HepG2 (cell line): ENCODE data around the gene GCHFR. TPM values are rescaled to one million over a fixed set of nuclear protein-coding genes. Genes with fewer than 3 reads are reported as not detected.

Source experiments
- ETV5 ChIP-seq: IDR thresholded peaks from 2 replicates; pipeline ENCODE4 v1.6.1; 2018; ENCODE audit warnings: missing biosample characterization, missing genetic modification reagents, inconsistent platforms, borderline replicate concordance
- GABPA ChIP-seq, 2 experiments: IDR thresholded peaks; 2 replicates each; pipeline ENCODE4 v1.6.1; 2011 to 2016; ENCODE audit warnings: low read depth in 2 of 2, low read length in 1 of 2, missing biosample characterization in 1 of 2, missing genetic modification characterization in 1 of 2
- SETDB1 ChIP-seq: sonication (generic); formaldehyde crosslinking; IDR thresholded peaks from 2 replicates; pipeline ENCODE4 v1.5.1; 2020; ENCODE audit warnings: missing genetic modification reagents, mild to moderate bottlenecking, borderline replicate concordance
- THAP8 ChIP-seq: sonication (generic); formaldehyde crosslinking; IDR thresholded peaks from 2 replicates; pipeline ENCODE4 v1.5.1; 2020; ENCODE audit warnings: missing genetic modification reagents, mild to moderate bottlenecking, borderline replicate concordance
- UBTF ChIP-seq: sonication (generic); formaldehyde crosslinking; IDR thresholded peaks from 2 replicates; pipeline ENCODE4 v1.4.0; 2020; ENCODE audit warnings: mild to moderate bottlenecking, missing genetic modification reagents
- ZNF468 ChIP-seq: sonication (generic); formaldehyde crosslinking; IDR thresholded peaks from 2 replicates; pipeline ENCODE4 v1.8.0; 2022; ENCODE audit warnings: mild to moderate bottlenecking, moderate library complexity, missing genetic modification reagents
- ZNF572 ChIP-seq: sonication (generic); formaldehyde crosslinking; IDR thresholded peaks from 2 replicates; pipeline ENCODE4 v1.5.1; 2020; ENCODE audit warnings: mild to moderate bottlenecking, missing genetic modification reagents
- ZNF619 ChIP-seq: sonication (generic); formaldehyde crosslinking; IDR thresholded peaks from 2 replicates; pipeline ENCODE4 v1.4.0; 2020; ENCODE audit warnings: mild to moderate bottlenecking, missing genetic modification reagents
- polyA plus RNA-seq, 8 experiments: library from polyadenylated mRNA; depleted of rRNA in 3 of 8; stranded (reverse) in 7 of 8; unstranded in 1 of 8; fragments of >200 nt; fragmentation: Illumina TruSeq in 4 of 8; extraction: Trizol in 4 of 8; gene quantifications; 2 replicates each; pipeline versions ENCODE4 v1.2.1 to v1.2.3, GENCODE V29; 2011 to 2016; ENCODE audit warnings: low read depth in 4 of 8, missing spikeins in 1 of 8, mixed read lengths in 1 of 8; ENCODE audit not compliant: insufficient read depth in 1 of 8
- total RNA-seq, 5 experiments: library from RNA; depleted of rRNA; stranded (reverse); fragments of >200 nt; fragmentation: Illumina TruSeq; extraction: Trizol; gene quantifications; 2 replicates each; pipeline ENCODE4 v1.2.3, GENCODE V29; 2016; ENCODE audit warnings: low read depth in 1 of 5
- TF ChIP-seq, protein P1 (sequence below), 2 experiments: fragments of 450-650 bp in 1 of 2; sonication (generic) in 1 of 2; formaldehyde crosslinking in 1 of 2; IDR thresholded peaks; 2 replicates each; pipeline versions ENCODE4 v1.6.1 to v1.8.0; 2016 to 2022; ENCODE audit warnings: antibody characterized with exemption in 1 of 2, mild to moderate bottlenecking in 1 of 2, missing genetic modification reagents in 1 of 2
- TF ChIP-seq, protein P2 (sequence below): sonication (generic); formaldehyde crosslinking; IDR thresholded peaks from 2 replicates; pipeline ENCODE4 v1.9.0; 2021; ENCODE audit warnings: missing genetic modification reagents, borderline replicate concordance
- TF ChIP-seq, protein P3 (sequence below): sonication (generic); formaldehyde crosslinking; IDR thresholded peaks from 2 replicates; pipeline ENCODE4 v1.5.0; 2020; ENCODE audit warnings: missing genetic modification reagents, mild to moderate bottlenecking, borderline replicate concordance

The GCHFR gene
- total and polyA plus RNA-seq, 2 of the 13 experiments (the other 11 are each of a cell fraction or from before 2014, with no cell fraction given), result 51.5 to 92.4 TPM

DNA sequence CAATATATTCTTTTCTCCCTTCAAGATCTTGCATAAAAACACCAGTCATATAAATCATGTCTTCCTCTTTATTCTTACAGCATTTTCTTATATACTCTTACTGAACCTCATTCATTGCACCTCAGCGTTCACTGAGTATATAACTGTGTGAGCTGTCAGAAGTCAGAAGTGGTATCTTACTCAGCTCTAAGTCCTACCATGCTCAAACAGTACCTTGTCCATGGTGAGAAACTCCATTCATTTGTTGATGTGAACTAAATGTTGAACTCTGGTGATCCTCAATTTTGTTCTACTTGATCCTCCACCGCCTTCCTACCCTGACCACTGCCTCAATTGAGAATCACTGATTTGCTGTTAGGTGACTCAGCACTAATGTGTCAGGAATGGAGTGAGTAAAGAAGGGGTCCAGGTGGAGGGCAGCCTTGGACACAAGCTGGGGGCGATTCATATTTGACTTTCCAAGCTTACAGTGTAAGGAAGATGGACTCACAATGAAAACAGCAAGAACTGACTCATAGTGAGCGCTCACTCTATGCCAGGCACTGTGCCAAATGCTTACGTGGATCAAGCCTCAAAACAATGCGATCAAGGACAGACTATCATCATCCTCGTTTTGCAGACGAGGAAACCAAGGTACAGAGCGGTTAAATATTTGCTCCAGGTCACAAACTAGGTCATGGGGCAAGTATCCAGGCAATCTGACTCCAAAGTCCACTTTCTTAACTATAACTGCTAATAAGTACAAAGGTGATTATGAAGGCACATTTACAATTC, 29.5 kb downstream of the GCHFR start (continued):
- no peak for TF ChIP-seq ZNF468 (CRISPR knock-in tag)
- no peak for TF ChIP-seq GABPA (IDR thresholded peaks at IDR 0.05; ENCODE audit: low read depth, low read length)
- peak; percentile 49 for TF ChIP-seq GABPA (CRISPR knock-in tag; IDR thresholded peaks at IDR 0.05; ENCODE audit: low read depth)
- TF ChIP-seq, protein P1, sequence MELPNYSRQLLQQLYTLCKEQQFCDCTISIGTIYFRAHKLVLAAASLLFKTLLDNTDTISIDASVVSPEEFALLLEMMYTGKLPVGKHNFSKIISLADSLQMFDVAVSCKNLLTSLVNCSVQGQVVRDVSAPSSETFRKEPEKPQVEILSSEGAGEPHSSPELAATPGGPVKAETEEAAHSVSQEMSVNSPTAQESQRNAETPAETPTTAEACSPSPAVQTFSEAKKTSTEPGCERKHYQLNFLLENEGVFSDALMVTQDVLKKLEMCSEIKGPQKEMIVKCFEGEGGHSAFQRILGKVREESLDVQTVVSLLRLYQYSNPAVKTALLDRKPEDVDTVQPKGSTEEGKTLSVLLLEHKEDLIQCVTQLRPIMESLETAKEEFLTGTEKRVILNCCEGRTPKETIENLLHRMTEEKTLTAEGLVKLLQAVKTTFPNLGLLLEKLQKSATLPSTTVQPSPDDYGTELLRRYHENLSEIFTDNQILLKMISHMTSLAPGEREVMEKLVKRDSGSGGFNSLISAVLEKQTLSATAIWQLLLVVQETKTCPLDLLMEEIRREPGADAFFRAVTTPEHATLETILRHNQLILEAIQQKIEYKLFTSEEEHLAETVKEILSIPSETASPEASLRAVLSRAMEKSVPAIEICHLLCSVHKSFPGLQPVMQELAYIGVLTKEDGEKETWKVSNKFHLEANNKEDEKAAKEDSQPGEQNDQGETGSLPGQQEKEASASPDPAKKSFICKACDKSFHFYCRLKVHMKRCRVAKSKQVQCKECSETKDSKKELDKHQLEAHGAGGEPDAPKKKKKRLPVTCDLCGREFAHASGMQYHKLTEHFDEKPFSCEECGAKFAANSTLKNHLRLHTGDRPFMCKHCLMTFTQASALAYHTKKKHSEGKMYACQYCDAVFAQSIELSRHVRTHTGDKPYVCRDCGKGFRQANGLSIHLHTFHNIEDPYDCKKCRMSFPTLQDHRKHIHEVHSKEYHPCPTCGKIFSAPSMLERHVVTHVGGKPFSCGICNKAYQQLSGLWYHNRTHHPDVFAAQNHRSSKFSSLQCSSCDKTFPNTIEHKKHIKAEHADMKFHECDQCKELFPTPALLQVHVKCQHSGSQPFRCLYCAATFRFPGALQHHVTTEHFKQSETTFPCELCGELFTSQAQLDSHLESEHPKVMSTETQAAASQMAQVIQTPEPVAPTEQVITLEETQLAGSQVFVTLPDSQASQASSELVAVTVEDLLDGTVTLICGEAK (IDR thresholded peaks at IDR 0.05), result no peak
- TF ChIP-seq, protein P1 (CRISPR knock-in tag; IDR thresholded peaks at IDR 0.05), result no peak; the same call in 1 of the 2 replicates
- TF ChIP-seq ETV5 (CRISPR knock-in tag), result peak; percentile 18; the same call in 1 of the 2 replicates
- TF ChIP-seq ZNF572 (CRISPR knock-in tag), result no peak
- TF ChIP-seq, protein P2, sequence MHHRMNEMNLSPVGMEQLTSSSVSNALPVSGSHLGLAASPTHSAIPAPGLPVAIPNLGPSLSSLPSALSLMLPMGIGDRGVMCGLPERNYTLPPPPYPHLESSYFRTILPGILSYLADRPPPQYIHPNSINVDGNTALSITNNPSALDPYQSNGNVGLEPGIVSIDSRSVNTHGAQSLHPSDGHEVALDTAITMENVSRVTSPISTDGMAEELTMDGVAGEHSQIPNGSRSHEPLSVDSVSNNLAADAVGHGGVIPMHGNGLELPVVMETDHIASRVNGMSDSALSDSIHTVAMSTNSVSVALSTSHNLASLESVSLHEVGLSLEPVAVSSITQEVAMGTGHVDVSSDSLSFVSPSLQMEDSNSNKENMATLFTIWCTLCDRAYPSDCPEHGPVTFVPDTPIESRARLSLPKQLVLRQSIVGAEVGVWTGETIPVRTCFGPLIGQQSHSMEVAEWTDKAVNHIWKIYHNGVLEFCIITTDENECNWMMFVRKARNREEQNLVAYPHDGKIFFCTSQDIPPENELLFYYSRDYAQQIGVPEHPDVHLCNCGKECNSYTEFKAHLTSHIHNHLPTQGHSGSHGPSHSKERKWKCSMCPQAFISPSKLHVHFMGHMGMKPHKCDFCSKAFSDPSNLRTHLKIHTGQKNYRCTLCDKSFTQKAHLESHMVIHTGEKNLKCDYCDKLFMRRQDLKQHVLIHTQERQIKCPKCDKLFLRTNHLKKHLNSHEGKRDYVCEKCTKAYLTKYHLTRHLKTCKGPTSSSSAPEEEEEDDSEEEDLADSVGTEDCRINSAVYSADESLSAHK (CRISPR knock-in tag), result no peak
- no peak for TF ChIP-seq SETDB1 (CRISPR knock-in tag)
- peak; percentile 29; the same call in 1 of the 2 replicates for TF ChIP-seq UBTF (CRISPR knock-in tag)
- TF ChIP-seq ZNF619 (CRISPR knock-in tag), result no peak
- TF ChIP-seq, protein P3, sequence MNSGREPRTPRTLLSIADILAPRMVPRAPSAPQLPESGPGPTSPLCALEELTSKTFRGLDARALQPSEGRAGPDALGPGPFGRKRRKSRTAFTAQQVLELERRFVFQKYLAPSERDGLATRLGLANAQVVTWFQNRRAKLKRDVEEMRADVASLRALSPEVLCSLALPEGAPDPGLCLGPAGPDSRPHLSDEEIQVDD (CRISPR knock-in tag), result no peak
- no peak for TF ChIP-seq THAP8 (CRISPR knock-in tag)
